HL-60/S4 treated with retinoic acid at 250 ng/mL for 4 days and 3 days (cell line): ENCODE results near the gene USP13.

Source experiments
- in situ Hi-C: fragments of 300-500 bp; cut with MboI; formaldehyde crosslinking; loops from 2 replicates; pipeline ENCODE4 v1.7.0; 2022; ENCODE audit warnings: low sequenced_read_pairs

Gene USP13

DNA sequence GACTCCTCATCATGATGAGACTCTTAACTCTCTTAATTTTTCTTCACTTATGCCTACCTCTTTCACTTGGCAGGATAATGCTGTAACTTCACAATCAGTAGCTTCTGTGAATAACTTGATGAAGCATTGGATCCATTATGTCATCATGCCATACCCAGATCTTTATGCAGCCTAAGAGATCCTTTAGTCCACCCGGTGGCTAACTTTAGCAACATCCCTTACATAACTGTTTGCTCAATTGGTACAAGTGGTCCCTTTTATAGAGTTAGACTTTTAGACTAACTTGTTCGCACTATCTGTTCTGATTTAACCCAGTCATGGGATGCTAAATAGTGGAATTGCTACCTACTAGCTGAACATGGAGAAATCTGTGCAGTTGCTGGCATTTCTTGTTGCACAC, 184.5 kb downstream of the USP13 start:
- in situ Hi-C loops = no loop called here
